Testis (tissue), 3 donors: ENCODE data around the gene FBXO40. TPM values are rescaled to one million over a fixed set of nuclear protein-coding genes. Genes with fewer than 3 reads are reported as not detected.
A peak's percentile ranks its signal among the peaks of the same experiment; 100 is the strongest.

Experiments used
- DNase-seq: peaks from one replicate; pipeline ENCODE4 v3.0.0-alpha.2; 2019
- H3K27ac ChIP-seq, 2 donors: fragments of 200-600 bp; sonication (generic); one replicate each; pipeline ENCODE4 v1.5.1; 2019
- H3K27me3 ChIP-seq: fragments of 200-600 bp; sonication (generic); one replicate; pipeline ENCODE4 v1.5.1; 2019
- H3K36me3 ChIP-seq: fragments of 200-600 bp; sonication (generic); one replicate; pipeline ENCODE4 v1.5.1; 2017; ENCODE audit warnings: low read depth; ENCODE audit errors: missing control alignments
- H3K4me1 ChIP-seq: fragments of 200-600 bp; sonication (generic); one replicate; pipeline ENCODE4 v1.5.1; 2019
- H3K4me3 ChIP-seq, 2 donors: fragments of 200-600 bp; sonication (generic); one replicate each; pipeline ENCODE4 v1.5.1; 2017 to 2019
- H3K9me3 ChIP-seq: fragments of 200-600 bp; sonication (generic); one replicate; pipeline ENCODE4 v1.5.1; 2017
- CTCF ChIP-seq, 3 experiments: fragments of 450-650 bp in 2 of 3; fragments of 200-600 bp in 1 of 3; sonication (generic) in 1 of 3; IDR thresholded peaks; one replicate each; pipeline ENCODE4 v1.5.1; 2016 to 2019; ENCODE audit warnings: antibody characterized with exemption in 3 of 3, mild to moderate bottlenecking in 2 of 3, moderate library complexity in 1 of 3
- POLR2A ChIP-seq: fragments of 450-650 bp; IDR thresholded peaks from one replicate; pipeline ENCODE4 v1.6.1; 2017; ENCODE audit warnings: antibody characterized with exemption, mild to moderate bottlenecking, moderate library complexity
- WGBS, 2 donors: methylation state at CpG; one replicate each; pipeline ENCODE4 v1.1.5; 2018; 5-methylcytosine and 5-hydroxymethylcytosine counted together
- intact Hi-C: fragments of 100-400 bp; cut with DNase I; formaldehyde crosslinking; loops from one replicate; pipeline ENCODE4 v1.15.1; 2023; ENCODE audit warnings: low total_unique reads
- polyA plus RNA-seq: library from polyadenylated mRNA; stranded (reverse); fragments of 350-450 nt; fragmentation: Illumina TruSeq; extraction: RNeasy Lipid Tissue Mini Kit (QIAGEN cat#74804); gene quantifications from one replicate; pipeline ENCODE4 v1.2.3, GENCODE V29; 2014; ENCODE audit warnings: low read depth, low replicate concordance; ENCODE audit not compliant: insufficient read depth
- total RNA-seq, 2 donors: library from RNA; depleted of rRNA; stranded (reverse); fragments of >200 nt; gene quantifications; one replicate each; pipeline ENCODE4 v1.2.3, GENCODE V29; 2016

FBXO40 gene
- total and polyA plus RNA-seq, 3 donors from 2014 or later, result 0.31 to 0.68 (median 0.61) TPM

- Histone ChIP-seq H3K9me3 (no peaks in the 10 kb centered on the region), H3K27ac (peak overlapping the region in 1 of 2 donors; percentile 20), H3K36me3 (no peaks in the 10 kb centered on the region), H3K4me3 (no peak overlapping the region), H3K4me1 (no peaks in the 10 kb centered on the region), H3K27me3 (no peaks in the 10 kb centered on the region)
- no peak for DNase-seq
- WGBS, 2 donors, result 94 to 95% methylated on average over 3 of the region's 3 CpGs
- TF ChIP-seq CTCF (IDR thresholded peaks at IDR 0.05) (no peak), POLR2A (no peak)
- intact Hi-C loops, result no loop called here
These were observed 66.4 kb downstream of the FBXO40 start for GRCh38 chr3:121659586-121659985.

GRCh38 chr3:121660356-121661171, 67.4 kb downstream of the FBXO40 start, which contains the start of gene HCLS1:
Gene HCLS1 (minus strand): TSS chr3:121660903. CDS start chr3:121658347, 2,556 bp downstream.
- peak; percentile 47 for DNase-seq
- H3K4me3 ChIP-seq, result peak within 1 kb of the TSS in 1 of 2 donors; percentile 7

GRCh38 chr3:121661376-121661775, 68.2 kb downstream of the FBXO40 start:
- Histone ChIP-seq H3K27ac (peak overlapping the region in 1 of 2 donors; percentile 31), H3K36me3 (no peaks in the 10 kb centered on the region), H3K4me3 (no peak overlapping the region), H3K9me3 (no peaks in the 10 kb centered on the region), H3K4me1 (no peaks in the 10 kb centered on the region), H3K27me3 (no peaks in the 10 kb centered on the region)
- 90 to 91% methylated on average over 6 of the region's 6 CpGs for WGBS, 2 donors
- TF ChIP-seq CTCF (IDR thresholded peaks at IDR 0.05), result no peak
- TF ChIP-seq POLR2A, result no peak
- DNase-seq, result no peak
- intact Hi-C loops, result no loop called here

More at GRCh38 chr3:121660356-121661171, 67.4 kb downstream of the FBXO40 start, which contains the start of gene HCLS1:
- H3K36me3 ChIP-seq, result no peaks in the 10 kb centered on the region
- H3K9me3 ChIP-seq, result no peaks in the 10 kb centered on the region
- H3K4me1 ChIP-seq, result no peaks in the 10 kb centered on the region
- peak within 1 kb of the TSS in 1 of 2 donors; percentile 31 for H3K27ac ChIP-seq
- WGBS, 2 donors, result 67 to 89% methylated on average over 9 of the region's 9 CpGs
- no peaks in the 10 kb centered on the region for H3K27me3 ChIP-seq
- no peak for TF ChIP-seq CTCF (IDR thresholded peaks at IDR 0.05)
- intact Hi-C loops, result no loop called here

GRCh38 chr3:121662742-121663141, 69.6 kb downstream of the FBXO40 start:
- intact Hi-C loops, result no loop called here

More at GRCh38 chr3:121662742-121663141, 69.6 kb downstream of the FBXO40 start:
- H3K4me1 ChIP-seq, result no peaks in the 10 kb centered on the region
- no peak overlapping the region for H3K4me3 ChIP-seq
- DNase-seq, result no peak
- no peaks in the 10 kb centered on the region for H3K9me3 ChIP-seq
- H3K27me3 ChIP-seq, result no peaks in the 10 kb centered on the region
- TF ChIP-seq CTCF (IDR thresholded peaks at IDR 0.05) (no peak), POLR2A (no peak)
- H3K36me3 ChIP-seq, result no peaks in the 10 kb centered on the region
- no peak overlapping the region for H3K27ac ChIP-seq
